Epidermal melanocyte (primary cell): ENCODE results near the gene GAS2L3.
"Not testable (repeated sequence)": the region's sequence is repeated elsewhere in the genome, so short reads cannot be mapped to it uniquely, and the experiment has no call there.

ENCODE experiments used
- DNase-seq: peaks from one replicate; pipeline ENCODE4 v3.0.0; 2011; ENCODE audit warnings: low spot score; ENCODE audit not compliant: insufficient read length

Gene GAS2L3

DNA sequence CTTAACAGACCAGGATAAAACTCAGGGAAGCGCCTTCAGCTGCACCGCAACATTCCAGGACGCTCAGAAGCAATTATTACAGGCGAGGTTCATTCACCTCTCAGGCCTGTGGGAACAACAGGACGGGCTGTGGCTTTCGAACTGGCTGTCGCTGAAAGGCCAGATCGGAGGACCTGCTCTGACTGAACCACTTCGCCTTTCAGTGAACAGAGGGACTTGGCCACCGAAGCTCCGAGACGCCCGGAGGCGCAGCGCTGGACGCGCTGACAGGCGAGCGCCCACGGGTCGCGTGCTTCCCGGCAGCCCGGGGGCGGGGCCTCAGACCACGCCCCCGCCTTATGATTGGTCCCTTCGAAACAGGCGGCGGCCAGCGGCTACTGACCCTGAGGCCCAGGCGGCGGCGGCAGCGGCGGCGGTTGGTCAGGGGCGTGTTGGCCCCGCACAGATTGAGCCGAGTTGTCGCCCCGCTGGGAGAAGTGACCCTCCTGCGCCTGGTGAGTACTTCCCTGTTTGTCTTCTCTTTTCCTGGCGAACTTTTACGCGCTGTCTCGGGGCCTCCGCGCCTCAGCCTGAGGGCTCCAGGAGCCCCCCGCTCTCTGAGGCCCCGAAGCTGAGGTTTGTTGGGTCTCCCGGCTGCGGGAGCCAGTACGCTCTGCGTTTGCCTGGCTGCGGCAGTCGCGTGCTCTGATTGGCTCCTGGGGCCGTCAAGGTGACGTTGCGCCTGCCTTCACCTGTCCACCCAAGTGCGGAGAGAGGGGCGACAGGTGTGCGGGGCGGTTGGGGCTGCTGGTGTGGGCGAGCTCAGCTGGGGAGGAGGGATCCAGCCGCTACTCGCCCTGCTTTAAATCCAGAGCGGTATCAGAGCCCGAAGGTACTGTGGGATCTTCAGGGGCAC, at the start of gene GAS2L3:
TSS of gene GAS2L3 (plus strand) at position 393 of the 895 bp plus-strand sequence. CDS start 21,221 bp downstream, outside the sequence.
- DNase-seq = peak; percentile 54

DNA sequence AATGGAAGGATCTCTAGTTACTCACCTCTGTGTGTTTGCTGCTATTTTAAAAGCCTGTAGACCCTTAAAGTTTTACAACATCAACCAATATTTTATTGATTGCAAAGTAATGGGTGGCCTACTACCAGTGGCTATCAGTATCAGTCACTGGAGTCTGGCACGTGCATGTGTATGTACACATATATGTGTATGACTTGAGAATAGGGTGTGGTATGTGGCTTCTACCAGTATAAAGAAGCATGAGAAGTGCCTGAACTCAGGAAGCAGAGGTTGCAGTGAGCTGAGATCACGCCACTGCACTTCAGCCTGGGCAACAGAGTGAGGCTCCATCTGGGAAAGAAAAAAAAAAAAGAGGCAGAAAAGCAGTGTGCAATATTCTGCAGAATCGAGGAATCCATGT, 45.5 kb upstream of the GAS2L3 start:
- no peak for DNase-seq

GRCh38 chr12:100528471-100529127, 44.9 kb upstream of the GAS2L3 start:
- DNase-seq = no peak

DNA sequence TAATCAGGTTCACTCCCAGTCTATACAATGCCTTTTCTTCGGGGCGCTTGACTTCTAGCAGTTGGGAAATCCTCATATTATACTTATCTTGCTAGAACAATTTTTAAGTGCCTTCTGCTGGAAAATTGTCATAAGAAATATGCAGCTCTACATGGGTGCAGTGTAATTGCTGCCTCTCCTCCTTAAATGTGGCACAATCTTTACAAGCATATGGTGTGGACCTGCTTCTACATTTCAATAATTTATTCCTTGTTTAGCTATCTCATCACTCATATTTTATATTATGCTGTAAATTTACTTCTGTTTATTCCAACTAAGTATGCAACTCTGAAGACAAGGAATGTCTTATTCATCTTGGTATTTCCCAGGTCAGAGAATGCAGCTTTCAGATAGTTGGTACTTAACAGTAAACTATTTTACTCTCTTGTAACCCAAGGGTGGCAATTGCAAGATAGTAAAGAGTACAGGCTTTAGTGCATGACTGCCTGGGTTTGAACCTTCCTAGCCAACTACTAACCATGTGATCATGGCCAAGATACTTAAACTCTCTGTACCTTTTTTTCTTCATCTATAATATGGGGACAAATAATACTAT, 43.6 kb upstream of the GAS2L3 start:
- DNase-seq = no peak

- no peak for DNase-seq
Observed at GRCh38 chr12:100533376-100533775, 40.1 kb upstream of the GAS2L3 start.

GRCh38 chr12:100534625-100535227, 38.8 kb upstream of the GAS2L3 start:
- DNase-seq = no peak

DNA sequence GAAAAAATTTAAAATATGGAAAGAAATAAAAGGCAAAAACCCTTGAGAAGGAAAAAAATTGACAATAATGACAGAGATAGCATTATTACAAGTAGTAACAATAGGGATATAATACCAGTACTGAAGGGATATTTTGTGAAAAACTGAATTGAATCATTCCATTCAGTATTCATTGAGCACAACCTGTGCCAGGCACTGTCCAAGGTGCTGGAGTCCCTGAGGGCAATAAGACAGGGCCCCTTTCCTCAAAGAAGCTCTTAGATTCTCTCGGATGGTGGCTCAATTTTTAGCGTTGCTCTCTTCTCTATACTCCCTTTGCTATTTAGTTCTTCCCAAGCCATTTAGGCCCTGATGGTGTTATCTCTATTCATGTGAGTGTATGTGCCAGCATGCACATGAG, 34.3 kb upstream of the GAS2L3 start:
- no peak for DNase-seq

DNA sequence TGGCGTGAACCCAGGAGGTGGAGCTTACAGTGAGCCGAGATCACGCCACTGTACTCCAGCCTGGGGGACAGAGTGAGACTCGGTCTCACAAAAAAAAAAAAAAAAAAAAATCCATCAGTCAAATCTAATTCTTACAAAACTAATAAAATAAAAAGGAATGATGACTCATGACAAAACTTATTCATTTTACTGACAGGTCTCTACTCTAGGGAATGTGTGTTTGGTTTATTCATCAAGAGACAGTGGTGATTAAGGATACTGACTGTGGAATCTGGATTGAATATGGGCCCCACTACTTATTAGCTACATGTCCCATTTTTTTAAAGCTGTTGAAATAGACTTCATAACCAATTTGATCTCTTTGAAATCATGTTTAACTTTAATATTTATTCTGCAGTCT, 29.3 kb upstream of the GAS2L3 start:
- DNase-seq = no peak

DNA sequence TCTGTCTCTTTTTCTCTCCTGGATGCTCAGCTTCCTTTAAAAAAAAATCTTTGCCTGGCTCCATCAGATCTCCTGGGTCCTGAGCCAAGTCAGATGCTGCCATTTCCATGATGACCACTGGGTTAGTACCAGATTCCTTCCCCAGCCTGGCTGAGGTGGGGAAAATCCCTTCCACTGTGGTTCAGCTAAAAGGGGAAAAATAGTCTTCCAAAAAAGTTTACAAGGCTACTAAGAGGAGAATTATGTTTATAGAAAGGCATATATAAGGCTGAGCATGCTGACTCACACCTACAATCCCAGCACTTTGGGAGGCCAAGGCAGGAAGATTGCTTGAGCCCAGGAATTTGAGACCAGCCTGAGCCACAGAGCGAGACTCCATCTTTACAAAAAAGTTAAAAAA, 28.4 kb upstream of the GAS2L3 start:
- DNase-seq = no peak

DNA sequence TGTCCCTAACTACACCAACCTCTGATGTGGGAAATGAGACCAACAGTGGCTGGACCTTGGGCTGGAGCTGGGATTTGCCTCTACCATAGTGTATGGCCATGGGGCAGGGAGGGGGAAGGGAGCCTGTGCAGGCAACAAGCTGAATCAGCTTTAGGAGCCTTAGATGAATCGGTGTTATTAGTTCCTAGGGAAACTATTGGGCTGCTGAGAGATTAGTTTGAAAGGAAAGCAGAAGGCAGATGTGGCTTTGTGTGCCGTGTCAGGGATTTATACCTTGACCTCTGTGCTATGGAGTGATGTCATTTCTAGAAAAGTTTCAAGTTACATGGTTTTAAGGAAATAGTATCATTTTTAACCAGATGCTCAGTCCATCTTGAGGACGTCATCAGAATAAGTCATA, 19.5 kb upstream of the GAS2L3 start:
- no peak for DNase-seq

DNA sequence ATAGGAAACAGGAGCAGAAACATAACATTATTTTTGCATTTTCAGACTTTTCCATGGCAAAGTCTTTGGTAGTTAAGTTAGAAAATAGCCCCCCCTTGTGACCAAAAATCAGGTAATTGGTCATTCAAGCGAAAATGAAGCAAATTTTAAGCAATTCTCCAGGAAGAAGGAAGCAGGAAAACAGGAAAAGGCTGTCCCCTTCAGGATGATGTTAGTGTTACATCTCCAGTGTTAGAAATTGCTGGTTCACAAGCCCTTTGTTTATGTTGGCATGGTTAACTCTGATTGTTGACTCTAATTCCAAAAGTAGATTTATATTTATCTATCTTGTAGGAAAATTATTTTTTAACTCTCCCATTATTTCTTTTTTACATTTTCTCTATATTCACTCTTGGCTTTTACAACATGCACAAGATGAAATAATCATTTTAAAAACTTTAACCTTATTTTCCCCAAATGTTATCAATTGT, 18.8 kb upstream of the GAS2L3 start:
- DNase-seq = peak; percentile 71

DNA sequence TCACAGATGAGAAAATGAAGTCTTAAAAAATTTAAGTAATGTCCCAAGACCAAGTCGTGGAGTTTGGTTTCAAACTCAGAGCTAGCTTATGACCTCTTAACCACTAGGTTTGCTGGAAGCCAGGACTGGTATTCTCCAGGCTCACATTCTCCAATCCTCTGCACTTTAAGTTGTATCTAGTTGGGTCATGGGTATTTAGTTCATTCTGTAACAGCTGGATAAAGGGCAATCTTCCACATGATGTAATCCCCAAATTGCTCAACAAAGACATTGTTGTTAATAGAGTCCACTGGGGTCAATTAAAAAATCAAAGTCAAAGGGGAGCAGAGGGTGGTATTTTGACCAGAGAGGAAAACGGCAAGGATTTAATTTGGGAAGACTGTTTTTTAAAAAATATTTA, 17.8 kb upstream of the GAS2L3 start:
- peak; percentile 61 for DNase-seq

DNA sequence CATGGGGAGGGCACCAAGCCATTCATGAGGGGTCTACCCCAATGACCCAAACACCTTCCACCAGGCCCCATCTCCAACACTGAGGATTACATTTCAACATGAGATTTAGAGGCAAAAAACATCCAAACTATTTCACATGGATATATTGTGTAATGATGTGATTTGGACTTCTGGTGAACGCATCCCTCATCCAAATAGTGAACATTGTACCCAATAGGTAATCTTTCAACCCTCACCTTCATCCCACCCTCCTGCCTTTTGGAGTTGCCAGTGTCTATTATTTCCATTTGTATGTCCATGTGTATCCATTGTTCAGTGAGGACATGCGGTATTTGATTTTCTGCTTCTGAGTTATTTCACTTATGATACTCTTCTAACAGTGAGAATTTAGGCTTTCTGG, 16.1 kb upstream of the GAS2L3 start:
- no peak for DNase-seq

GRCh38 chr12:100559261-100559660, 14.2 kb upstream of the GAS2L3 start:
- not testable (repeated sequence) for DNase-seq

DNA sequence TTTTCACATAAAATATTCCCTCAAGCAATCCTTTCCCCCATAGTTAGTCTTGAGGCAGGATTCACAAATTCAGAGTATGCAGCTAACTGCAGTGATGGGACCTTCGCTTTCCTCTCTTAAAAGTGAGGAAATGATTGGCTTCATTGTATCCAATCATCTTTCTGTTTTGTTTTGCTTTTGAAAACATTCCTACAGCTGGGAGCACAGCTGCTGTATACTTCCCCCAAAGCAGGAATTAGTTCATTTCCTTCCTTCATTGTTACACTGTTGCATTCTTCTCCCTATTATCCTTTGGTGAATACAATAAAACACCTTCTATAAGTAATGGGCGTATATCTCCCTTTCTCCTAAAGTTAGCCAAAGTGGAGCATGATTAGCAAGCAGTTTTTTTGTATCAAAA, 9.4 kb upstream of the GAS2L3 start:
- DNase-seq = no peak

DNA sequence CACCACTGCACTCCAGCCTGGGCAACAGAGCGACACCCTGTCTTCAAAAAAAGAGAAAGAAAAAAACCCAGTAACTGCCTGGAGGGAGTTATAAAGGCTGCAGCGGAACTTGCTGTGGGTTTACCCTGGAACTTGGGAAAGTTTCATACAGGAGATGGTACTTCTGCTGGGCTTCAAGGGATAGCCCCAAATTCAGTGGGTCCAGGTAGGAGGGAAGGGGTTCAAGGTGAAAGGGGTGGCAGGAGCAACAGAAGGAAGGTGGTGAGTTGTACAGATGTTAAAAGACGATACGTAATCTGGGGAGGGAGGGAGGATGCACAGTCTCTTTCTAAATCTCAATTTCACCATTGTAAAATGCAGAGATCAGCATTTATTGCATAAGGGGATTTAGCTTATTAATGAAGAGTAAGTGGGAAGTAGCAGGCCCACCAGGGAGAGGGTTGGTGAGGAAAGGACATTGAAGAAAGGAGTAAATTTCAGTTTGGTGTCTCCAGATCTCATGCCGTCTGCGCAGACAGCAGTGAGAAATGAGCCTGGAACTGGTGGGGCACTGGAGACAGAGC, 8.5 kb upstream of the GAS2L3 start:
- no peak for DNase-seq

GRCh38 chr12:100565987-100566545, 7.4 kb upstream of the GAS2L3 start:
- no peak for DNase-seq

DNA sequence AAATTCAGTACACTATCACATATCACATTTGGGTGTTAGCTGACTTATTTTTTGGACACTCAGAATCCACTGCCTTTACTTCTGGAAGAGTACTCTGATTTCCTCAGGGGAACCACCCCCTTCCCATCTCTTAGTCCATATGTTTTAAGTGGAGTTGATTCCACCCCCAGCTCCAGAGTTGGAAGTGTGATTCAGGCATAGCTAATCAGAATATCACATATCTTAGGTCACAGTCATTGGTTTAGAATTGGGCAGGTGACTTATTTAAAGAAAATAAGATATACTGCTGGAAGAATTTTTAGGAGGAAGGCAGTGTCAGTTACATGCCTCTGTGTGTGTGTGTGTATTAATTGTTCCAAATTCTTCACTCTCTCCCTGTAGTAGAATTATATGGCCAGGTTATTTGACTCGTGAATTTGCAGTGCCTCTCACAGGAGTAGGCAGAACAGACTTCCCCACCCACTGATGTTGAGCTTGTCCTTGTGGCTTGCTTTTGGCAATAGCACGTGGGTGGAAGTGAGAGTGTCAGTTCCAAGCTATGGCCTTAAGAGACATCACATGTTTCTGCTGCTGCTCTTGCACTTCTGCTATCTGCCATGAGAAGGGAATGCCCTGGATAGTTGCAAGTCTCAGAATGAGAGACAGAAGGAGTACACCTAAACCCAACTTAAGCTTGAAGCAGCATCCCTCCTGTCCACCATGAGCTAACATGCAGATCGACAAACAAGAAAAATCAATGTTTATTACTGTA, 6.4 kb upstream of the GAS2L3 start:
- no peak for DNase-seq

DNA sequence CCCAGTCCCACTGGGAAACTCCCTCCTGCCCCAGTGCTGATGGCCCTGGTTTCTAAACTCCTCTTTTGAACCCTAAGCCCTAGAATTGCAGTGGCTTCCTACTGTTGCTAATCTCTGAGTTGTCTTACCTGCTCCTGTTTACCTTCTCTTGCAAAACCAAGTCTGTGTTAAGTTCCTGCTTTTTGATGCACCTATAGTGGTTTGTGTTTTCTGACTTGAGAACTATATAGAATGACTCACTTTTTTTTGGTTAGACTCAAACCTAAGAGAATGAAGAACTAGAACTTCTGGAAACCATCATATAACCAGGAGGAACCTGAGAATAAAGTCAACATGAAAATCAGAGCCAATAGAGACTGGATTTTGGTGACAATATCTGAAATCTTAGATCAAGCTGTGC, 5.5 kb upstream of the GAS2L3 start:
- no peak for DNase-seq

- DNase-seq = no peak
Observed at GRCh38 chr12:100572184-100572583, 1.3 kb upstream of the GAS2L3 start.
